COLO668 (cell line): Measurements from ENCODE around the gene FBLIM1.
"Not testable (repeated sequence)": the region's sequence is repeated elsewhere in the genome, so short reads cannot be mapped to it uniquely, and the experiment has no call there.

Source experiments
- DNase-seq: peaks from one replicate; lab custom pipeline; 2025; ENCODE audit not compliant: unreplicated experiment; lab: John Stamatoyannopoulos, UW

The FBLIM1 gene

GRCh38 chr1:15807549-15807948 lies 49.0 kb downstream of the FBLIM1 start, which contains the start of gene UQCRHL:
Gene UQCRHL, minus strand, starts transcription at chr1:15807649. Its CDS starts 0 bp downstream, at chr1:15807649.
- DNase-seq, result not testable (repeated sequence)

DNA sequence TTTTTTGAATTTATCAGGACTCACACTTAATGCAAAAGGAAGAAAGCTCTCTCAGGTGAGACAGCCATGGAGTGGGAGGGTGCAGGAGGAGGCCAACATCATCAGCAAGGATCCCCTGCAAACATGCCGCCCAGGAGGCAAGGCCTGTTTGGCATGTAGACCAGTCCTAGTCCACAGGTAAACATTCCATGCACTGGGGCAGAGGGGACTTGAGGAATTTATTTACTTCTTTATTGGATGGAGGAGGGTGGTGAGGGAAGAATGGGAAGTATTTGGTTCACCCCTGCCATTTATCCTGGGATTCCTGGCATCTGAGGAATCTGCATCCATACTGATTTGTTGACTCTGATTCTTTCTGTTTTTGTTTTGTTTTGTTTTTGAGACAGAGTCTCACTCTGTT lies 50.4 kb downstream of the FBLIM1 start:
- DNase-seq, result no peak

DNA sequence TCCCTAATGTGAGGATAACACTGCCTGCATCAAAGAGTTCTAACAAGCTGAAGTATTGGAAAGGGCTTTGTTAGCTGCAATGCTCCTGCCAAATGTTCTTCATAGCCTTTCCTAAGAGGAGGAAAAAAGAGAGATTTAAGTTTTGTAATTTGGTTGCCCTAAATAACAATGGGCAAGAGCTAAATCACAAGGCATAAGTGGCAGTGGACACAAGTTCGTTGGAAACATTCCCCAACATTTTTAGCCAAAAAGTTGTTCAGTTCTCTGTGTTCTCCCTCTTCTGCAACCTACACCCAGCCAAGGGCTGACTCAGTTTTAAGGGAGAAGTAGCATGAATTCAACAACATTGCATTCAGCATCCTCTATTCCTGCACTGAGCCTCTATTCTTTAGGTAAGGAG lies 51.5 kb downstream of the FBLIM1 start:
- no peak for DNase-seq

DNA sequence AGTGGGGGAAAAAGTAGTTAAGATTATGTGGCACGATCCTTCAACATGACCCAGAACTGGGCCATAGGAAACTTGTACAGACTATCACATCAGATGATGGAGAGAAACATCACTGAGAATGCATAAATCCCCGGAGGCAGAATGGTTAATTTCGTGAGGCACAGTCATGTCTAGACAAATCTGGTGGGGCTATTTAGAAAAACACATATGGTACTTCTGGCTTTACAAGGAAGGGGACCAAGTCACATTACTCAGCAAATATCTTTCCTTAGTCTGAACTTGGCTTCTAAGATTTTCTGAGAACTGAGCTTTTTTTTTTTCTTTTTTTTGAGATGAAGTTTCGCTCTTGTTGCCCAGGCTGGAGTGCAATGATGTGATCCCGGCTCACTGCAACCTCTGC lies 58.1 kb downstream of the FBLIM1 start:
- no peak for DNase-seq

GRCh38 chr1:15820478-15820877 lies 61.9 kb downstream of the FBLIM1 start:
- no peak for DNase-seq

DNA sequence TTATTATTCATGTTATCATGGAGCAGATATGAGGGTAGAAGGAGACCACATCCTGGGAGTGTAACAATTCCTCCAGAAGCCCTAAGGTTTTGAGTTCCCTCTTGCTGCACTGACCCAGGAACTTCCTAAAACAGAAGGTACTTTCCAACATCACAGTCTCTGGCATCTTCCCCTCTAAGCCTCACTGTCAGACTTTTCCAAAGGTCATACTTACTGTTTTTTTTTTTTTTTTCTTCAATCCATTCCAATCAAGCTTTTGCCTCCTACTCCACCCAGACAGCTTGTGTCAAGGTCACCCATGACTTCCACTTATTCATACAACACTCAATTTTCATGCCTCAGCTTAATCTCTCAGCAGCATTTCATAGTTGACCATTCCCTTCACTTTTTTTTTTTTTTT lies 67.2 kb downstream of the FBLIM1 start:
- no peak for DNase-seq

DNA sequence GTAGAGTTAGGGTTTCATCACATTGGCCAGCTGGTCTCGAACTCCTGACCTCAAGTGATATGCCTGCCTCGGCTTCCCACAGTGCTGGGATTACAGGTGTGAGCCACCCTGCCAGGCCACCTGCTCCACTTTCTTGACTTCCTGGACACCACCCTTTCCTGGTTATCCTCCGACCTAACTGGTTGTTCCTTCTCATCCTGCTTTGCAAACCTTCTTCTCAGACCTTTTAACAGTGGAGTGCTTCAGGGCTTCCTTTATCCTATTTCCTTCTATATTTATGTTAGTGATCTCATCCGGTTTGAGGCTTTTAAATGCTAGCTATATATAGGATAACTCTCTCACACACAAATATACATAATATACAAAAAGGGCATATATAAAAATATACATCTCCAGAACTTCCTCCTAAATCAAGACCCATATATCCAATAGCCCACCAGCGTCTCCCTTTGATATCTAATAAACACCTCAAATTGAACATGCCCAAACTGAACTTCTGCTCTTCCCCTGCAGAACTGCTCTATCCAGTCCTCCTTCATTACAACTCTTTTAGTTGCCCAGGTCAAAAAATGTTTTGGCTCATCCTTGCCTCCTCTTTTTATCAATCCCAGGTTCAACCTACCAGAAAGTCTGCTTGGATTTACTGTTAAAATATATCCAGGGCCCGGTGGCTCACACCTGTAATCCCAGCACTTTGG lies 68.4 kb downstream of the FBLIM1 start:
- no peak for DNase-seq

DNA sequence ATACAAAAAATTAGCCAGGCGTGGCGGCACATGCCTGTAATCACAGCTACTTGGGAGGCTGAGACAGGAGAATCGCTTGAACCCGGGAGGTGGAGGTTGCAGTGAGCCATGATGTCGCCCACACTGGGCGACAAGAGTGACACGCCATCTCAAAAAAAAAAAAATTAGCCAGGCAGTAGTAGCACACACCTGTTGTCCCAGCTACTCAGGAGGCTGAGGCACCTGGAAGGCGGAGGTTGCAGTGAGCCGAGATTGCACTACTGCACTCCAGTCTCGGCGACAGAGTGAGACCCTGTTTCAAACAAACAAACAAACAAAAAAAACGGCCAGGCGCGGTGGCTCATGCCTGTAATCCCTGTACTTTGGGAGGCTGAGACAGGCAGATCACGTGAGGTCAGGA lies 69.0 kb downstream of the FBLIM1 start:
- DNase-seq, result not testable (repeated sequence)

GRCh38 chr1:15828931-15829330 lies 70.3 kb downstream of the FBLIM1 start:
- DNase-seq, result not testable (repeated sequence)

DNA sequence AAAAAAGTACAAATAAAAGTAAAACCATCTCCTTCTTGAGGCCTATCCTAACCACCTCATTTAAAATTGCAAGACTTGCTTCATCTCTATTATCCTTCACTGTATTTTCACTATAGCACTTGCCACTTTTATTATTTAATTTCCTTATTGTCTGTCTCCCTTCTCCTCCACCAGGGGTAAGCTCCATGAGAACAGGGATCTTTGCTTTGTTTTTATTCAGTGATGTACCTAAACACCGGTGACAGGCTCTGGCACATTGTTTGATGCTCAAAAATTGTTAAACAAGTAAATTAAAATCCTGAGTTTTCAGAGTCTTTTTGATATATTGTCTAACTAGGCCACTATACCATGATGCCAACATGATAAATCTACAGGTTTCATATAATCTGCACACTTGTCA lies 71.7 kb downstream of the FBLIM1 start:
- no peak for DNase-seq

DNA sequence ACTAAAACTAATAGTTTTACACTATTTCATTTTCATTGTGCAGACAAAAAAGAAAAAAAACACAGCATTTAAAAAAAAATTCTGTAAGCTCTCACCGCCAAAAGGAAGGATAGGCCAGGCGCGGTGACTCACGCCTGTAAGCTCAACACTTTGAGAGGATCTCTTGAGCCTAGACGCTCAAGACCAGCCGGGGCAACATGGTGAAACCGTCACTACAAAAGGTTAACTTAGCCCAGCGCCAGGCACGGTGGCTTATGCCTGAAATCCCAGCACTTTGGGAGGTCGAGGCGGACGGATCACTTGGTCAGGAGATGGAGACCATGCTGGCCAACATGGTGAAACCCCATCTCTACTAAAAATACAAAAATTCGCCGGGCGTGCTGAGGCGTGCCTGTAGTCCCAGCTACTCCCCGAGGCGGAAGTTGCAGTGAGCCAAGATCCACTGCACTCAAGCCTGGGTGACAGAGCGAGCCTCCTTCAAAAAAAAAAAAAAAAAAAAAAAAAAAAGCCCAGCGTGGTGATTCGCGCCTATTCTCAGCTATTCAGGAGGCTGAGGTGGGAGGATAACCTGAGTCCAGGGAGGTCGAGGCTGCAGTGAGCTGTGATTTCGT lies 74.6 kb downstream of the FBLIM1 start:
- DNase-seq, result peak; percentile 75

DNA sequence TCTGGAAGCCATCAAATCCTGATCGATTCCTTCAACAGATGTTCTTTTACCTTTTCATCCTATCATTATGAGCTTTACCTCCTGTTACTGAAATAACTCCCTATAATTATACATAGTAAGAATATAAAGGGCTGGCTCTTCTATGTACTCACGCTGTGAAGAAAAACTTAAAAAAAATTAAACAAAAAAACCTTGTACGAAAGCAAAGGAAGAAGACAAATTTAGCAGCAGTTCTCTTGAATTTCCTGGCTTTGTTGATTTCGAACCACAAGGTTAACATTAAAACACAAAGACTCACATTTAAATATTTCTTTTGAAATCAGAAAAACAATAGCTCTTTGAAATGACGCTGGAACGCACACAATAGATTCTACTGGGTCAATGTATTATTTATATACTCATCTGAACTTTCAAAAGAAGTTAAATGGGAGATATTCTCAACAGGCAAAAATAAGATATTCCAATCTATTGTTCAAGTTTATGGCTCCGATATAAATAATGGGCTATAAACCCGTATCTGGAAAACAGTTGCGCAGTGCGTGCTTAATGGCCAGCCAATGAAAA lies 75.3 kb downstream of the FBLIM1 start:
- DNase-seq, result no peak

- DNase-seq, result peak; percentile 99
These were observed 76.0 kb downstream of the FBLIM1 start for GRCh38 chr1:15834406-15835204.

- DNase-seq, result peak; percentile 81
These were observed 76.7 kb downstream of the FBLIM1 start for GRCh38 chr1:15835205-15835740.

- DNase-seq, result peak; percentile 100
These were observed 77.3 kb downstream of the FBLIM1 start for GRCh38 chr1:15835741-15836510.
